AG10803 (cell line): ENCODE data around the gene ARHGAP26.

Experiments used
- DNase-seq: peaks from one replicate; pipeline ENCODE4 v3.0.0; 2010; ENCODE audit warnings: low read depth
- H3K4me3 ChIP-seq: 2 replicates; pipeline ENCODE4 v1.5.1; 2011; ENCODE audit warnings: mild to moderate bottlenecking, low read length, control low read depth
- CTCF ChIP-seq: conservative IDR thresholded peaks from 2 replicates; pipeline ENCODE4 v1.5.1; 2011; ENCODE audit warnings: mild to moderate bottlenecking, low read length, control low read depth, inconsistent platforms

Gene ARHGAP26

GRCh38 chr5:143183989-143184388 lies 413.8 kb downstream of the ARHGAP26 start:
- DNase-seq: no peak
- no peak for TF ChIP-seq CTCF
- no peak overlapping the region for H3K4me3 ChIP-seq

GRCh38 chr5:143186623-143187022 lies 416.4 kb downstream of the ARHGAP26 start:
- no peak for DNase-seq
- TF ChIP-seq CTCF: no peak
- no peak overlapping the region for H3K4me3 ChIP-seq

- no peak overlapping the region for H3K4me3 ChIP-seq
- DNase-seq: no peak
- TF ChIP-seq CTCF: no peak
Observed at GRCh38 chr5:143187495-143187894, 417.3 kb downstream of the ARHGAP26 start.

GRCh38 chr5:143188083-143188482 lies 417.9 kb downstream of the ARHGAP26 start:
- TF ChIP-seq CTCF: no peak
- H3K4me3 ChIP-seq: no peak overlapping the region
- DNase-seq: no peak

- TF ChIP-seq CTCF: no peak
- no peak for DNase-seq
- H3K4me3 ChIP-seq: no peak overlapping the region
Observed at GRCh38 chr5:143188692-143189091, 418.5 kb downstream of the ARHGAP26 start.

GRCh38 chr5:143190260-143190810 lies 420.2 kb downstream of the ARHGAP26 start:
- TF ChIP-seq CTCF: no peak
- H3K4me3 ChIP-seq: no peak overlapping the region
- DNase-seq: no peak

GRCh38 chr5:143191720-143192119 lies 421.5 kb downstream of the ARHGAP26 start:
- no peak for DNase-seq
- no peak for TF ChIP-seq CTCF
- H3K4me3 ChIP-seq: no peak overlapping the region
